ENCODE data around the gene LRRC4B.

LRRC4B gene

DNA sequence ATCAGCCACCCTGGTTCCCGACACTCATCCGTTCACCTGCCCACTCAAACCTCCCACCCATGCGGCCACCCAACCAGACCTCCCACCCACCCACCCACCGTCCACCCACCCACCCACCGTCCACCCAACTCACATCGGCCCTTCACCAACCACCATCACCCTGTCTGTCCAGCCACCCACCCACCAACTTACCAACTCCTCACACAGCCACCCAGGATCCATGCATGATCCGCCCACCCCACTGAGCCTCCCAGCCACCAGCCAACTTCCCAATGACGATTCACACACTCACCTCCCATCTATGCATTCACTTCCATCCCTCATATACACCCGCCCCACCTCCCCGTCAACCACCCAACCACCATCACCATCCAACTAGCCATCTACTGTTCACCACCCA lies 61.5 kb downstream of the LRRC4B start:
- DNase-seq (ENCODE audit: low read depth): no peak

GRCh38 chr19:50505856-50506611 lies 62.2 kb downstream of the LRRC4B start:
- no peak for DNase-seq (ENCODE audit: low read depth)

- no peak for DNase-seq (ENCODE audit: low read depth)
Observed at GRCh38 chr19:50501568-50502475, 66.4 kb downstream of the LRRC4B start.

DNA sequence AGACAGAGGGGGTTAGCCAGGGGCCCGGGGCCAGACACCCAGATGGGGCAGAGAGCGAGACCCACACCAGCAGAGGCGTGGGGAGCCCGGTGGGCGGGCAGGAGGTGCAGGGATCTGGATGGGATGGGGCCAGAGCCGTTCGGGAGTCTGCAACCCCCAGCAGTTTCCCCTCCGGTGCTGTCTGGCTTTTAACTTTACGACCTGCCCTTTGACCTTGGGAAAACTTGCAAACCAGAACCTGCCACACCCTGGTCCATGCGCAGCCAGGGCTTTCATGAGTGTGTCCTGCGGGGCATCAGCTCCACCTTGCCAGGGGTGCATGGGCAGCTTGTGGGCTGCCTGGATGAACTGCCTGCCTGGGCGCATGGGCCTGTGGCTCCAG lies 67.1 kb downstream of the LRRC4B start:
- no peak for DNase-seq (ENCODE audit: low read depth)

DNA sequence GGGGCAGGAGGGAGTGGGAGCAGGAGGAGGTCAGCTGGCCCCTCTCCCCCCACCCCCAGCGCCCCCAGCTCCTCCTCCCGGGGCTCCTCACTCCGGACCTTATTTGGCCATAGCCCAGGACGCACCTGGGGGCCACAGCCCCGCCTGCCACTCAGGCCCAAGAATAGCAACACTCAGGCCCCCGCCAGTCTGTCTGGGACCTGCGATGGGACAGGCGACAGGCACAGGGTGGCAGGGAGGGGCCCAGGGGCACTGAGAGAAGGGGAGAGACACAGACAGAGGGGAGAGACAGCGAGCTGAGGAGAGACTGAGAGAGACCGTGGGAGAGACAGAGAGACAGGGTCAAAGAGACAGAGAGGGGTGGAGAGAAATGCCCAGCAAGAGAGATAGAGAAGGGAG lies 67.5 kb downstream of the LRRC4B start:
- DNase-seq (ENCODE audit: low read depth): no peak

DNA sequence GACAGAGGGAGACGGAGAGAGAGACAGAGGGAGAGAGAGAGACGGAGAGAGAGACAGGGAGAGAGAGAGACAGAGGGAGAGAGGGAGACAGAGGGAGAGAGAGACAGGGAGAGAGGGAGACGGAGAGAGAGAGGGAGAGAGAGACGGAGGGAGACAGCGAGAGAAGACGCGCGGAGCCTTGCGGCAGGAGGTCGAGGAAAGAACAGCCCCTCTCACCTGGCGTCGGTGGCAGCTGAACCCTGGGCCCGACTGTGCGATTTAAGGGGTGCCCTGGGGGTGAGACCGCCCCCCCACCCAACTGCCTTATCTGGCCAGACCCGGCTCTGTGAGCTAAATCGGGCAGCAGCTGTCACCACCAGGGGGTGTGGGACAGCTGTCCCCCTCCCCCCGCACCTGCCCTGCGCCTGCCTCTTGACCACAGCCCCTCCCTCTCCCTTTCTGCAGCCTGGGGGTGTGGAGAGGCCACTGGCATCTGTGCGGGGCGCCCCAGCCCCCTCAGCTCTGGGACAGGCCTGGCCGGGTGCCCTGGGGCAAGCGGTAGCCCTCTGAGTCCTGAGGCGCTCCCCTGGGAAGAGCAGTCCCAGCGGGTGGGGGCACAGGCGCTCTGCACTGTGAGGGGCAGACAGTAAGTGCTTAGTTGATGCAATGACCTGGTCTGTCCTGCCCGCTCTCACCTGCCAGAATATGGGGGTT lies 68.0 kb downstream of the LRRC4B start:
- DNase-seq (ENCODE audit: low read depth): no peak

GRCh38 chr19:50498219-50499056 lies 69.8 kb downstream of the LRRC4B start:
- no peak for DNase-seq (ENCODE audit: low read depth)

- DNase-seq (ENCODE audit: low read depth): no peak
Observed at GRCh38 chr19:50497022-50497405, 71.2 kb downstream of the LRRC4B start.

- no peak for DNase-seq (ENCODE audit: low read depth)
Observed at GRCh38 chr19:50496189-50497021, 71.8 kb downstream of the LRRC4B start.

GRCh38 chr19:50495020-50495531 lies 73.2 kb downstream of the LRRC4B start:
- DNase-seq (ENCODE audit: low read depth): no peak

GRCh38 chr19:50494186-50495019 lies 73.8 kb downstream of the LRRC4B start:
- DNase-seq (ENCODE audit: low read depth): no peak

DNA sequence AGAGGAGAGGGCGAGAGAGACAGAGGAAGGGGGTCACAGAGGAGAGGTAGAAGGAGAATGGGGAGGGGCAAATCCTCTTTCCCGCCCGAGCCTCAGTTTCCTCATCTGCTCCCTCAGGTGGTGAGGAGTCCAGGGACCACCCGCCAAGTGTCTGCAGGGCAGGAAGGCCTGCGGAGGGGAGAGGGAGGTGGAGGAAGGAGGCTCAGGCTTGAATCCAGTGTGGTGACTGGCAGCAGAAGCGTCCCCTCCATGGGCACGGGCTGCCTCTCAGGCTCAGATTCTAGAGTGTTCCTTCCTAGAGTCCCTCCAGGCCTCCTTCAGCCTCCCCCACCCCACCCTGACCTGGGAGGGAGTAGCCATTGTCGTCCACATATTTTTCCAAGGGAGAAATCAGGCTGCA lies 75.1 kb downstream of the LRRC4B start:
- no peak for DNase-seq (ENCODE audit: low read depth)

GRCh38 chr19:50492303-50493052 lies 75.8 kb downstream of the LRRC4B start:
- no peak for DNase-seq (ENCODE audit: low read depth)

GRCh38 chr19:50490991-50491472 lies 77.2 kb downstream of the LRRC4B start:
- DNase-seq (ENCODE audit: low read depth): no peak

GRCh38 chr19:50490411-50490811 lies 77.8 kb downstream of the LRRC4B start:
- DNase-seq (ENCODE audit: low read depth): no peak

DNA sequence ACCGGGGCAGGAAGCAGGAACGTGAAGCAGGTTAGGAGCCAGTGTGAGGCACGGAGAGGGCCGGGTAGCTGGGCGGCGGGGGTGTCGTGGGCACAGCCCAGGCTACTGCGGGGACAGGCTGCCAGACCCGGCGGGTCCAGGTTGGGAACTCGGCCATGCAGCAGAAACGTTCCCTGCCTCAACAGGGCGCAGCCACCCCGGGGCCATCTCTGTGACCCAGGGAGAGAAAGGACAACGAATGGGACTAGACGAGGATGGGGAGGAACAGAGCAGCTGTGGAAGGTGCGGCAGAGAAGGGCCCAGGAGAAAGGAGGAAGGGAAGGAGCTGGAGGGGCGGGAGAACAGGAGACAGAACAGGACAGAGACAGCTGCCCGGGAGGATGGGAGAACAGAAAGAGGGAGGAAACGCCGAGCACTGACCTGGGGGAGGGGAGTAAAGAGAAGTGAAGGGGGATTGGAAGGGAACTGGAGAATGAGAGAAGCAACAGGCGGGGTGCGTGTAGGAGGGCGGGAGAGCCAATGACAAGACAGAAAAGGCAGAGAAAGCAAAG lies 78.7 kb downstream of the LRRC4B start:
- no peak for DNase-seq (ENCODE audit: low read depth)

GRCh38 chr19:50488389-50489194 lies 79.6 kb downstream of the LRRC4B start:
- no peak for DNase-seq (ENCODE audit: low read depth)

Measured in iris pigment epithelial cell (primary cell).